ENCODE results near the gene GLDN. TPM values are rescaled to one million over a fixed set of nuclear protein-coding genes. Genes with fewer than 3 reads are reported as not detected.
"Not testable (repeated sequence)": the region's sequence is repeated elsewhere in the genome, so short reads cannot be mapped to it uniquely, and the experiment has no call there.

The GLDN gene
- total RNA-seq, 2 donors from 2014 or later = not detected

GRCh38 chr15:51390966-51391422, 49.5 kb downstream of the GLDN start:
- Mint-ChIP-seq H3K4me1 (ENCODE audit: low read depth in 2 of 2) (no peaks in the 10 kb centered on the region), H3K27me3 (peaks cover 3 to 5% of the 10 kb centered on the region in 2 donors), H3K27ac (no peak overlapping the region), H3K4me3 (no peak overlapping the region), H3K36me3 (no peaks in the 10 kb centered on the region), H3K9me3 (no peaks in the 10 kb centered on the region)
- no peak for DNase-seq (ENCODE audit: low spot score)
- no peak for ATAC-seq

- Mint-ChIP-seq H3K36me3 (no peaks in the 10 kb centered on the region), H3K9me3 (no peaks in the 10 kb centered on the region), H3K27me3 (peaks cover 0 to 9% of the 10 kb centered on the region in 2 donors)
Observed at GRCh38 chr15:51396921-51397320, 55.5 kb downstream of the GLDN start.

GRCh38 chr15:51398626-51399025, 57.2 kb downstream of the GLDN start:
- no peak overlapping the region for H3K4me3 Mint-ChIP-seq
- H3K36me3 Mint-ChIP-seq = no peaks in the 10 kb centered on the region
- ATAC-seq (no peak), DNase-seq (ENCODE audit: low spot score) (no peak)
- no peak overlapping the region for H3K27ac Mint-ChIP-seq
- no peaks in the 10 kb centered on the region for H3K4me1 Mint-ChIP-seq (ENCODE audit: low read depth in 2 of 2)
- H3K27me3 Mint-ChIP-seq = peaks cover 8 to 17% of the 10 kb centered on the region in 2 donors
- H3K9me3 Mint-ChIP-seq = no peaks in the 10 kb centered on the region

More at GRCh38 chr15:51396921-51397320, 55.5 kb downstream of the GLDN start:
- Mint-ChIP-seq H3K4me1 (ENCODE audit: low read depth in 2 of 2) (no peaks in the 10 kb centered on the region), H3K4me3 (no peak overlapping the region), H3K27ac (no peak overlapping the region)
- DNase-seq (ENCODE audit: low spot score) (no peak), ATAC-seq (no peak)

- H3K27ac Mint-ChIP-seq = no peak overlapping the region
- DNase-seq (ENCODE audit: low spot score) = no peak
- H3K4me3 Mint-ChIP-seq = no peak overlapping the region
- no peaks in the 10 kb centered on the region for H3K4me1 Mint-ChIP-seq (ENCODE audit: low read depth in 2 of 2)
- H3K36me3 Mint-ChIP-seq = no peaks in the 10 kb centered on the region
- peaks cover 14 to 15% of the 10 kb centered on the region in 2 donors for H3K27me3 Mint-ChIP-seq
- no peaks in the 10 kb centered on the region for H3K9me3 Mint-ChIP-seq
- ATAC-seq = no peak
Observed at GRCh38 chr15:51401051-51401780, 59.8 kb downstream of the GLDN start.

GRCh38 chr15:51401872-51402517, 60.5 kb downstream of the GLDN start:
- ATAC-seq (no peak), DNase-seq (ENCODE audit: low spot score) (no peak)
- Mint-ChIP-seq H3K27ac (no peak overlapping the region), H3K27me3 (peaks cover 14% of the 10 kb centered on the region in 2 donors), H3K9me3 (no peaks in the 10 kb centered on the region), H3K36me3 (no peaks in the 10 kb centered on the region), H3K4me3 (no peak overlapping the region), H3K4me1 (ENCODE audit: low read depth in 2 of 2) (no peaks in the 10 kb centered on the region)

- DNase-seq (ENCODE audit: low spot score) (no peak), ATAC-seq (no peak)
- H3K27ac Mint-ChIP-seq = no peak overlapping the region
- H3K9me3 Mint-ChIP-seq = no peaks in the 10 kb centered on the region
- peaks cover 14% of the 10 kb centered on the region in 2 donors for H3K27me3 Mint-ChIP-seq
- no peaks in the 10 kb centered on the region for H3K36me3 Mint-ChIP-seq
- no peaks in the 10 kb centered on the region for H3K4me1 Mint-ChIP-seq (ENCODE audit: low read depth in 2 of 2)
- H3K4me3 Mint-ChIP-seq = no peak overlapping the region
Observed at GRCh38 chr15:51403072-51403878, 61.8 kb downstream of the GLDN start.

GRCh38 chr15:51403946-51404695, 62.7 kb downstream of the GLDN start:
- Mint-ChIP-seq H3K4me3 (no peak overlapping the region), H3K27me3 (peaks cover 14% of the 10 kb centered on the region in 2 donors), H3K27ac (no peak overlapping the region), H3K4me1 (ENCODE audit: low read depth in 2 of 2) (no peaks in the 10 kb centered on the region), H3K36me3 (no peaks in the 10 kb centered on the region), H3K9me3 (no peaks in the 10 kb centered on the region)
- DNase-seq (ENCODE audit: low spot score) = no peak
- no peak for ATAC-seq

- no peaks in the 10 kb centered on the region for H3K9me3 Mint-ChIP-seq
- H3K4me3 Mint-ChIP-seq = no peak overlapping the region
- no peaks in the 10 kb centered on the region for H3K36me3 Mint-ChIP-seq
- DNase-seq (ENCODE audit: low spot score) (no peak), ATAC-seq (no peak)
- H3K4me1 Mint-ChIP-seq (ENCODE audit: low read depth in 2 of 2) = no peaks in the 10 kb centered on the region
- H3K27ac Mint-ChIP-seq = no peak overlapping the region
- H3K27me3 Mint-ChIP-seq = peaks cover 16 to 27% of the 10 kb centered on the region in 2 donors
Observed at GRCh38 chr15:51405693-51406523, 64.5 kb downstream of the GLDN start.

- no peak for DNase-seq (ENCODE audit: low spot score)
- Mint-ChIP-seq H3K27me3 (peaks cover 3 to 22% of the 10 kb centered on the region in 2 donors), H3K9me3 (no peaks in the 10 kb centered on the region), H3K36me3 (no peaks in the 10 kb centered on the region), H3K4me1 (ENCODE audit: low read depth in 2 of 2) (no peaks in the 10 kb centered on the region), H3K4me3 (no peak overlapping the region), H3K27ac (no peak overlapping the region)
- peak in 1 of 2 donors; percentile 11 for ATAC-seq
Observed at GRCh38 chr15:51414256-51414860, 72.9 kb downstream of the GLDN start.

GRCh38 chr15:51416129-51416528, 74.7 kb downstream of the GLDN start:
- DNase-seq (ENCODE audit: low spot score) = no peak
- no peak for ATAC-seq
- Mint-ChIP-seq H3K36me3 (no peaks in the 10 kb centered on the region), H3K4me1 (ENCODE audit: low read depth in 2 of 2) (no peaks in the 10 kb centered on the region), H3K4me3 (no peak overlapping the region), H3K27me3 (peaks cover 0 to 7% of the 10 kb centered on the region in 2 donors), H3K27ac (no peak overlapping the region), H3K9me3 (no peaks in the 10 kb centered on the region)

GRCh38 chr15:51423040-51423439, 81.6 kb downstream of the GLDN start:
- not testable (repeated sequence) for H3K4me3 Mint-ChIP-seq; H3K9me3 Mint-ChIP-seq; H3K27me3 Mint-ChIP-seq; H3K4me1 Mint-ChIP-seq (ENCODE audit: low read depth in 2 of 2); DNase-seq (ENCODE audit: low spot score); ATAC-seq; H3K27ac Mint-ChIP-seq; H3K36me3 Mint-ChIP-seq

GRCh38 chr15:51424780-51425179, 83.3 kb downstream of the GLDN start:
- H3K9me3 Mint-ChIP-seq = no peaks in the 10 kb centered on the region
- H3K4me3 Mint-ChIP-seq = no peak overlapping the region
- no peak for ATAC-seq
- no peaks in the 10 kb centered on the region for H3K27me3 Mint-ChIP-seq
- no peak overlapping the region for H3K27ac Mint-ChIP-seq
- DNase-seq (ENCODE audit: low spot score) = no peak
- H3K36me3 Mint-ChIP-seq = no peaks in the 10 kb centered on the region
- H3K4me1 Mint-ChIP-seq (ENCODE audit: low read depth in 2 of 2) = no peaks in the 10 kb centered on the region
